Caki2 (cell line): ENCODE measurements around the gene CDC42EP2. TPM values are rescaled to one million over a fixed set of nuclear protein-coding genes. Genes with fewer than 3 reads are reported as not detected.

ENCODE experiments used
- DNase-seq: peaks from one replicate; pipeline ENCODE4 v3.0.0-alpha.2; 2015; ENCODE audit warnings: low read depth
- in situ Hi-C: cut with HindIII; loops from 2 replicates; pipeline ENCODE4 v1.10.0; 2016; ENCODE audit warnings: low sequenced_read_pairs, low pct_unique_long_range_greater_than_20kb, mixed read lengths
- total RNA-seq: library from RNA; depleted of rRNA; stranded (reverse); fragments of >200 nt; shearing (Covaris generic); gene quantifications from 2 replicates; pipeline ENCODE4 v1.2.3, GENCODE V29; 2014; ENCODE audit warnings: low replicate concordance

CDC42EP2 gene
- total RNA-seq, 1 experiment from 2014 or later: 4.6 TPM

GRCh38 chr11:65295571-65296341 lies 18.9 kb upstream of the CDC42EP2 start:
- in situ Hi-C loops: no loop called here
- no peak for DNase-seq

GRCh38 chr11:65297026-65297672 lies 17.5 kb upstream of the CDC42EP2 start:
- in situ Hi-C loops: no loop called here
- DNase-seq: no peak

DNA sequence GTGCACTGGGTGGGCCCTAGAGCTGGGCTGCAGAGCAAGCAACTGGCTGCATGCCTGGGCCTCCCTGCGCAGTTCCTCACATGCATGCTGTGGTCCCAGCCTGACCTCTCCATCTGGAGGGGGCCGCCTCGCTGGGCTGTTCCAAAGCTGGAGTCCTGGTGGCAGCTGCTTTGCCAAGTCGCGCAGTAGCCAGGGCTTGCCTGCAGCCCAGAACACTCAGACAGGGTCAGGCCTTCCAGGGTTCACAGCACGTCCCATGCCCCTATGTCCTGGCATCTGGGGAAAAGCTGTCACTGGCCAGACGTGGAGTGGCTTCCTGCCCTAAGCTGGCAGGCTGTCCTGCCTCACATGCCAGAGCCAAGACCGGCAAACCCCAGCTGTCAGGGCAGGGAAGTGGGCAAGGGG lies 16.5 kb upstream of the CDC42EP2 start:
- in situ Hi-C loops: no loop called here

GRCh38 chr11:65298655-65299179 lies 15.9 kb upstream of the CDC42EP2 start:
- no peak for DNase-seq
- in situ Hi-C loops: no loop called here

More for the DNA sequence above, 16.5 kb upstream of the CDC42EP2 start:
- no peak for DNase-seq

- DNase-seq: no peak
- in situ Hi-C loops: no loop called here
These were observed 13.9 kb upstream of the CDC42EP2 start for GRCh38 chr11:65300621-65301275.

DNA sequence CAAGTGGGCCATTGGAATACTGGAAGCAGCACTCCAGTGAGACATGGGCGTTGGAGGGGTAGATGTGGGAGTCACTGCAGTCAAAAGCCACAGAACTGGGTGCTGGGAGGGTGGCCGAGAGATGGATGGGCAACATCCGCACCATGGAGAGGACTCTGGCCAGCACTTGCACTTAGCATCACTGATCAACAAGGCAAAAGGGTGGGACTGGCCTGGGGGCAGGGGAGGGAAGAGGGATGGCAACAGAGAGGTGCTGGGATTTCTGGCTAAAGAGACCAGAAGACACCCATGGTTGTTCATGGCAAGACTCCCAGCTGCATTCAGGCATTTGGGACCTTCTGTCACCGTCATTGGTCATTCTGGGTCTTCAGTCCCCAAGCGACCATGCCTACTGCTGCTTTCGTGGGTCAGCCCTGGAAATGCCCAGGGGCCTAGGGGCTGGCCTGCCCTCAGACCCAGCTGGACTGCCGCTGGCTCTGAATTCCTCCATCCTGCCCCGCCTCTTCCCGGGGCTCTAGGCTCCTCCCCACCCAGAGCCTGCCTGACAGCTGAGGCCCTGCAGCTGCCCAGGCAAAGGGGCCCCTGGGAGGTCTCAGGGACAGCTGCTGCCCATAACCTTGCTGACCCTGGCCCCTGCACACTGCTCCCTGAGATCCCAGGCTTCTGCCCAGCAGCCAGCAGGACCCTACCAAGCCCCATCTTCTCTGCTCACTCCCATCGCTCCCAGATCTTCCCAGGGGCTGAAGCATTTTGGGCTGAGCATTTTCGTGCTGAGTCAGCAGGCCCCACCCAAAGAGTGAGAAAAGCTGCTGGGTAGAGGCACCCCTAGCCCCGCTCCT lies 13.0 kb upstream of the CDC42EP2 start:
- in situ Hi-C loops: no loop called here
- DNase-seq: no peak

GRCh38 chr11:65303555-65303954 lies 11.1 kb upstream of the CDC42EP2 start:
- DNase-seq: no peak
- in situ Hi-C loops: no loop called here

GRCh38 chr11:65304110-65304509 lies 10.6 kb upstream of the CDC42EP2 start:
- in situ Hi-C loops: no loop called here
- no peak for DNase-seq

DNA sequence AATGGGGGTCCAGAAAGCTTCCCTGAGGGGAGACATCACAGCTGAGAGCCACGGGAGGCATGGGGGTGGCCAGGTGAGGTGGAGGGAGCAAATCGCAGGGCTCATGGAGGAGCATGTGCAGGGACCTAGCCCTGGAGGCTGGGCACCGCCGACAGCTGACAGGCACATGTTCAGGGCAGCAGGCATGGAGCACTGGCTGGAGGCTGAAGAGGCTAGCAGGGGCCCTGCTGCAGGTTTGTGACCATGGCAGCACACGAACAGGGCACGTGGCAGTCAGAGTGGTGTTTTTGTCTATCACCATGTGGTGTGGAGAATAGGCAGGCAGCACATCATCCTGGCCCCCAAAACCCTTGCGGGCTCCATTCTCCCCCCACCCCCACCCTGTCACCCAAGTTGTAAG lies 10.1 kb upstream of the CDC42EP2 start:
- no peak for DNase-seq
- in situ Hi-C loops: no loop called here

- no peak for DNase-seq
- in situ Hi-C loops: no loop called here
These were observed 9.0 kb upstream of the CDC42EP2 start for GRCh38 chr11:65305501-65306268.

- DNase-seq: no peak
- in situ Hi-C loops: no loop called here
These were observed 7.1 kb upstream of the CDC42EP2 start for GRCh38 chr11:65307298-65308229.

- in situ Hi-C loops: no loop called here
- no peak for DNase-seq
These were observed 6.3 kb upstream of the CDC42EP2 start for GRCh38 chr11:65308281-65308891.

- in situ Hi-C loops: no loop called here
- DNase-seq: peak; percentile 35
These were observed 5.7 kb upstream of the CDC42EP2 start for GRCh38 chr11:65309006-65309405.

- no peak for DNase-seq
- in situ Hi-C loops: no loop called here
These were observed 4.5 kb upstream of the CDC42EP2 start for GRCh38 chr11:65310215-65310614.

GRCh38 chr11:65310736-65311135 lies 3.9 kb upstream of the CDC42EP2 start:
- no peak for DNase-seq
- in situ Hi-C loops: no loop called here

- in situ Hi-C loops: no loop called here
These were observed 3.4 kb upstream of the CDC42EP2 start for GRCh38 chr11:65311170-65311678.

More at GRCh38 chr11:65311170-65311678, 3.4 kb upstream of the CDC42EP2 start:
- DNase-seq: no peak
